Measurements from ENCODE around the gene GSTP1.

The GSTP1 gene

DNA sequence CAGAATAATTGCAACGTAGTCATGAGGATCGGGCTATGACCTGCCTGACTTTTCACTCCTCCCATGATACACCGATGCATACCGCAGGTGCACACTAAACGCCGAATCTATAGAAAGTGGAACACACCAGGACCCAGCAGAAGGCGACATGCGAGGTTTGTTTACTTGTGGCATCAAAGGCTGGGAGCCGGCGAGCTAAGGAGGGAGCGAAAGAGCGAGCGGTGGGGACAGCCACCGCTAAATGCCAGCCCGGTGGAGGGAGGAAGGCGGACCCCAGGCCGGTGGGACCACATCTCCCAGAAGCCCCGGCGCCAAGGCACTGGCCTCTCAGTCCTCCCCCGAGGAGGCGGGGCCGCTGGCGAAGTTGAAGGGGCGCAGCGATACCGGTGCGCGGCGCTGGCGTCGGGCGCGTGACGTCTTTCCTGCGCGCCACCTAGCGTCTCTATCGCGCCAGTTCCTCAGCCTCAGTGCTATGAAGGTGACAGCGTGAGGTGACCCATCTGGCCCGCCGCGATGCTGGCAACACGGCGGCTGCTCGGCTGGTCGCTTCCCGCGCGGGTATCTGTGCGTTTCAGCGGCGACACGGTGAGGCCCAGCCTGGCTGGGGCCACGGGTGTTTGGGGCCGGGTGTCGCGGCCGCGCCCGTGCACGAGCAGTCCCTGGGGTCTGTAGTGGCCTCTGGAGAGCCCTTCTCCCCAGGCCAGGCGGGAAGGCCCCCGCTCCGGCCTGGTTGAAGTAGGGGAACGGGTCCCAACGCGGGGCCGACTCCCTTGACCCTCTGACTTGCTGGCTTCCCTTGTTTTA is 23.1 kb downstream of the GSTP1 start, which contains the start of gene NDUFV1:
TSS of gene NDUFV1 (plus strand) at position 445 of the 804 bp plus-strand sequence. CDS start at position 514, 69 bp downstream.
- Histone ChIP-seq H3K4me1 (no peaks in the 10 kb centered on the region; the same call in 1 of the 2 replicates), H3K27me3 (no peaks in the 10 kb centered on the region), H3K36me3 (peaks cover 31% of the 10 kb centered on the region), H3K9me3 (no peaks in the 10 kb centered on the region), H3K4me3 (ENCODE audit: low read depth, low read length) (peak within 1 kb of the TSS; percentile 94)
- TF ChIP-seq, protein P1, sequence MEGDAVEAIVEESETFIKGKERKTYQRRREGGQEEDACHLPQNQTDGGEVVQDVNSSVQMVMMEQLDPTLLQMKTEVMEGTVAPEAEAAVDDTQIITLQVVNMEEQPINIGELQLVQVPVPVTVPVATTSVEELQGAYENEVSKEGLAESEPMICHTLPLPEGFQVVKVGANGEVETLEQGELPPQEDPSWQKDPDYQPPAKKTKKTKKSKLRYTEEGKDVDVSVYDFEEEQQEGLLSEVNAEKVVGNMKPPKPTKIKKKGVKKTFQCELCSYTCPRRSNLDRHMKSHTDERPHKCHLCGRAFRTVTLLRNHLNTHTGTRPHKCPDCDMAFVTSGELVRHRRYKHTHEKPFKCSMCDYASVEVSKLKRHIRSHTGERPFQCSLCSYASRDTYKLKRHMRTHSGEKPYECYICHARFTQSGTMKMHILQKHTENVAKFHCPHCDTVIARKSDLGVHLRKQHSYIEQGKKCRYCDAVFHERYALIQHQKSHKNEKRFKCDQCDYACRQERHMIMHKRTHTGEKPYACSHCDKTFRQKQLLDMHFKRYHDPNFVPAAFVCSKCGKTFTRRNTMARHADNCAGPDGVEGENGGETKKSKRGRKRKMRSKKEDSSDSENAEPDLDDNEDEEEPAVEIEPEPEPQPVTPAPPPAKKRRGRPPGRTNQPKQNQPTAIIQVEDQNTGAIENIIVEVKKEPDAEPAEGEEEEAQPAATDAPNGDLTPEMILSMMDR (IDR thresholded peaks at IDR 0.05; ENCODE audit: low read depth, low read length), result peak; percentile 42
- peak; percentile 99 for DNase-seq

DNA sequence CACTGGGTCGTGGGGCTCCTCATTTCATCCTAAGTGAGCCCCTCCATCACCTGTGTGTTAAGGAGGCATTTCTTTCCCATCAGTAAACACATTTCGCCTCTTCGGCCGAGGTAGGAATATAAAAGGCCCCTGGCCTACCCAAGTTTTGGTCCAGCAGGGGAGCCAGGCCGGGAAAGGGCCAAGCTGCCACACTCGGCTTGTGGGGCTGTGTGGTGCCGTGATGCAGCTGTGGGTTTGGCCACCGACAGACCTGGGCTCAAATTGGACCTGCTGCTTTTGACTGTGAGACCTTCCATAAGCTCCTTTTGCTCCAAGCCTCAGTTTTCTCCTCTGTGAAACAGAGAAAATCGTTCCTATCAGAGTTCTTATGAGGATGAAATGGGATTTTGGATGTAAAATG is 23.9 kb downstream of the GSTP1 start:
- TF ChIP-seq, protein P1 (IDR thresholded peaks at IDR 0.05; ENCODE audit: low read depth, low read length), result no peak
- DNase-seq, result no peak
- Histone ChIP-seq H3K27me3 (no peaks in the 10 kb centered on the region), H3K9me3 (no peaks in the 10 kb centered on the region), H3K36me3 (peaks cover 34% of the 10 kb centered on the region), H3K4me3 (ENCODE audit: low read depth, low read length) (peak overlapping the region; percentile 94), H3K4me1 (no peaks in the 10 kb centered on the region; the same call in 1 of the 2 replicates)

DNA sequence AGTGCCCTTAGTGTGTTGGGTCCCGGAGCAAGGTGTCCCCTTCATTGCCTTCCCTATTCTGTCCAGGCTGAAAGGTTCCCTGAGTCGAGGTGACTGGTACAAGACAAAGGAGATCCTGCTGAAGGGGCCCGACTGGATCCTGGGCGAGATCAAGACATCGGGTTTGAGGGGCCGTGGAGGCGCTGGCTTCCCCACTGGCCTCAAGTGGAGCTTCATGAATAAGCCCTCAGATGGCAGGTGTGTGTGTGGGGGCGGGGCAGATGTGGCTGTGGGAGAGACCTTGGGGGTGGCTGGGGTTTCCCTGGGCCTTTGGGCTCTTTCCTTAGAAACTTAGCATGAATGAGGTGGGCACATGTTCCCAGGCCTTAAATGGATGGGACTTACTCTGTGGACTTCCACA is 24.9 kb downstream of the GSTP1 start:
- DNase-seq, result no peak
- H3K36me3 ChIP-seq, result peaks cover 34% of the 10 kb centered on the region
- H3K4me1 ChIP-seq, result no peaks in the 10 kb centered on the region; the same call in 1 of the 2 replicates
- TF ChIP-seq, protein P1 (IDR thresholded peaks at IDR 0.05; ENCODE audit: low read depth, low read length), result no peak
- no peak overlapping the region for H3K4me3 ChIP-seq (ENCODE audit: low read depth, low read length)
- H3K9me3 ChIP-seq, result no peaks in the 10 kb centered on the region
- no peaks in the 10 kb centered on the region for H3K27me3 ChIP-seq

DNA sequence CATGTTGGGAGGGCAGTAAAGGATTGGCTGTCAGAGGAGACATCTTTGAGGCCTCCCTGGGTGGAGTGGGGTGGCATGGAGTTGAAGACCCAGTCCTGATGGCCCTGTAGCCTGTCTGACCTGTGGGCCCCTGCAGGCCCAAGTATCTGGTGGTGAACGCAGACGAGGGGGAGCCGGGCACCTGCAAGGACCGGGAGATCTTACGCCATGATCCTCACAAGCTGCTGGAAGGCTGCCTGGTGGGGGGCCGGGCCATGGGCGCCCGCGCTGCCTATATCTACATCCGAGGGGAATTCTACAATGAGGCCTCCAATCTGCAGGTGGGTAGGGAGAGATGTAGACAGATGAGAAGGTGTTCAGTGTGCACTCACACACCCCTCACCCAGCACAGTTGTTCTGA is 25.7 kb downstream of the GSTP1 start:
- H3K4me3 ChIP-seq (ENCODE audit: low read depth, low read length), result no peak overlapping the region
- no peaks in the 10 kb centered on the region for H3K9me3 ChIP-seq
- H3K27me3 ChIP-seq, result no peaks in the 10 kb centered on the region
- TF ChIP-seq, protein P1 (IDR thresholded peaks at IDR 0.05; ENCODE audit: low read depth, low read length), result no peak
- peaks cover 34% of the 10 kb centered on the region for H3K36me3 ChIP-seq
- DNase-seq, result no peak
- H3K4me1 ChIP-seq, result no peaks in the 10 kb centered on the region; the same call in 1 of the 2 replicates

DNA sequence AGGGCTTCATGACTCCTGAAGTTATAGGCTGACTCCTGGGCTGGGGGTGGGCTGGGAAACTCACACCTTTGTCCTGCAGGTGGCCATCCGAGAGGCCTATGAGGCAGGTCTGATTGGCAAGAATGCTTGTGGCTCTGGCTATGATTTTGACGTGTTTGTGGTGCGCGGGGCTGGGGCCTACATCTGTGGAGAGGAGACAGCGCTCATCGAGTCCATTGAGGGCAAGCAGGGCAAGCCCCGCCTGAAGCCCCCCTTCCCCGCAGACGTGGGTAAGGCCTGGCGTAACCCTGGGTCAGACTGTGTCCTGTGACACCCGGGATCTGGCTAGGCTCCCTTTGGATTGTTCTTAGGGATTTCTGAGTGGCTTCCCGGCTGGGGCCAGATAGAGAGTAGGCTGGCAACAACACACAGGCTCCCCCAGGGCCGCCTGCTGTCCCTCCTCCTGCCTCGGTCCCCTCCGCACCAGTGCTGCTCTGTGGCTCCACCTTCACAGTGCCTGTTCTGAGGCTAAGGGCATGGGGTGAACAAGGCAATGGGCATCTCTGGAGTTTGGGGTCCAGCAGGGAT is 26.8 kb downstream of the GSTP1 start:
- TF ChIP-seq, protein P1 (IDR thresholded peaks at IDR 0.05; ENCODE audit: low read depth, low read length), result no peak
- peaks cover 34% of the 10 kb centered on the region for H3K36me3 ChIP-seq

DNA sequence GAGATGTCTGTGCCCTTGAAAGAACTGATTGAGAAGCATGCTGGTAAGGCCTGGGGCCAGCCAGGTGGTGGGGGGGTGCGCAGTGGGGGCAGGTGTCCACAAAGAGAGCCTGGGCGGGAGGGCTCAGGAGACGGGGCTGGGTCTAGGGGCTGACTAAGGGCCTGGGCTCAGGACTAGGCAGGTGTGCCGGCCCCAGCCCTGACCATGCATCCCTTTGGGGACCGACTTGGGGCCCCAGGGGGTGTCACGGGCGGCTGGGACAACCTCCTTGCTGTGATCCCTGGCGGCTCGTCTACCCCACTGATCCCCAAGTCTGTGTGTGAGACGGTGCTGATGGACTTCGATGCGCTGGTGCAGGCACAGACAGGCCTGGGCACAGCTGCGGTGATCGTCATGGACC is 27.6 kb downstream of the GSTP1 start:
- DNase-seq, result no peak
- no peak overlapping the region for H3K4me3 ChIP-seq (ENCODE audit: low read depth, low read length)
- H3K4me1 ChIP-seq, result no peaks in the 10 kb centered on the region; the same call in 1 of the 2 replicates
- peaks cover 34% of the 10 kb centered on the region for H3K36me3 ChIP-seq
- no peaks in the 10 kb centered on the region for H3K27me3 ChIP-seq
- TF ChIP-seq, protein P1 (IDR thresholded peaks at IDR 0.05; ENCODE audit: low read depth, low read length), result no peak
- H3K9me3 ChIP-seq, result no peaks in the 10 kb centered on the region

More for the DNA sequence above, 26.8 kb downstream of the GSTP1 start:
- Histone ChIP-seq H3K4me1 (no peaks in the 10 kb centered on the region; the same call in 1 of the 2 replicates), H3K27me3 (no peaks in the 10 kb centered on the region), H3K9me3 (no peaks in the 10 kb centered on the region), H3K4me3 (ENCODE audit: low read depth, low read length) (no peak overlapping the region)
- DNase-seq, result no peak
